HUDEP-2 (cell line): ENCODE results near the gene HLCS.
"Not testable (repeated sequence)": the region's sequence is repeated elsewhere in the genome, so short reads cannot be mapped to it uniquely, and the experiment has no call there.

ENCODE experiments used
- DNase-seq, 76 experiments: peaks; one replicate each; lab custom pipeline; 2025; ENCODE audit not compliant: unreplicated experiment in 76 of 76; lab: John Stamatoyannopoulos, UW

Gene HLCS

DNA sequence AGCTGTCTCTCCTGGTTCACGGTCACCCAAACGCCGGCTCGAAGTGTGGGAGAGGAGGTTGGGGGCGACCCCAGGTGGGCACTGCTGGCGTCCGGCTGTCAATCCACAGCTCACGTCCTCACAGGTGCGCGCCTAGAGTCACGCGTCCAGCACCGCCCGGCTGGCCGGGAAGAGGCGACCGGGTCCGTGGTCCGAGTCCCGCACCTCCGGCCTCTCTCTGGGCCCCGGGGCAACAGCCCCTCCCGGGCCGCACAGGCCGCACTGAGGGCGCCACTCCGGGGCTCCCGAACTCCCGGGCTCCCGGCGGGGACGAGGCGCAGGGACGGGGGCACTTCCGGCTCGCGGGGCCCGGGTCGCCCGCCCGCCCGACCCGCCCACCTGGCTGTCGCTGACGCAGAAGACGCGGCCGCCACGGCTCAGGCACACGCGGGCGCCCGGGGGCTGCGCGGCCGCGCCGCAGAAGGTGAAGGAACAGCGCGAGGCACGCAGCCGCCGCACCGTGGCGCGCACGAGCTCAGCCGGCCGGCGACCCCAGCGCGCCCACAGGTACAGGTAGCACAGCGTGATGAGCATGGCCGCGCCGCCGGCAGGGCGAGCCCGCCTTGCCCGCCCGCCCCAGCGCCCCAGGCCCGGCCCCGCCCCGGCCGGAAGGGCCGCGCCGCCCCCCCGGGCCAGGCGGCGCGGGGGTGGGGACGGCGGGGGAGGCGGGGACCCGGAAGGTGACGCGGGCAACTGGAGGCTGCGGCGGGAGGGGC is at the start of gene HLCS:
Gene HLCS, minus strand, starts transcription at position 604 of the 755 bp plus-strand sequence. Its CDS starts 31 bp downstream, at position 573.
- peak in 71 of 76 experiments; percentile 12 to 86 (median 64) for DNase-seq

GRCh38 chr21:37009740-37010341 is 43.4 kb upstream of the HLCS start:
- peak in 74 of 76 experiments; percentile 22 to 92 (median 81) for DNase-seq

DNA sequence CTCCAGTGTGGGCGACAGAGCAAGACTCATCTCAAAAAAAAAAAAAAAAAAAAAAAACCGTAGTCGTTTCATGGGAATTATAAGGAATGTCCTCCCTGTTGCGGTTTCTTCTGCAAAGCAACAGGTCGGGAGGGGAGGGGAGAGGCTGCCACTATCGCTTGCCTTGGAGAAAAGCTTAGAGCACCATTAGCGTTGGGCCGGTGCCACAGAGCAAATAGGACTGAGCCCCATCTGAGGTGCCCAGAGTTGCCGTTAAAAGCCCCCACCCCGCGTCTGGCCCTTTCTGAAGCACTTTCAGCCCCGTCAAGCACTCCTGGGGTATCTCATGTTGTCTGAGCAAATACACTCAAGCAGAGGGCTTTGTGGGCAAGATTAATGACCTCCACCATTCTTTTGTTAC is 42.3 kb upstream of the HLCS start:
- peak in 1 of 76 experiments; percentile 14 for DNase-seq

DNA sequence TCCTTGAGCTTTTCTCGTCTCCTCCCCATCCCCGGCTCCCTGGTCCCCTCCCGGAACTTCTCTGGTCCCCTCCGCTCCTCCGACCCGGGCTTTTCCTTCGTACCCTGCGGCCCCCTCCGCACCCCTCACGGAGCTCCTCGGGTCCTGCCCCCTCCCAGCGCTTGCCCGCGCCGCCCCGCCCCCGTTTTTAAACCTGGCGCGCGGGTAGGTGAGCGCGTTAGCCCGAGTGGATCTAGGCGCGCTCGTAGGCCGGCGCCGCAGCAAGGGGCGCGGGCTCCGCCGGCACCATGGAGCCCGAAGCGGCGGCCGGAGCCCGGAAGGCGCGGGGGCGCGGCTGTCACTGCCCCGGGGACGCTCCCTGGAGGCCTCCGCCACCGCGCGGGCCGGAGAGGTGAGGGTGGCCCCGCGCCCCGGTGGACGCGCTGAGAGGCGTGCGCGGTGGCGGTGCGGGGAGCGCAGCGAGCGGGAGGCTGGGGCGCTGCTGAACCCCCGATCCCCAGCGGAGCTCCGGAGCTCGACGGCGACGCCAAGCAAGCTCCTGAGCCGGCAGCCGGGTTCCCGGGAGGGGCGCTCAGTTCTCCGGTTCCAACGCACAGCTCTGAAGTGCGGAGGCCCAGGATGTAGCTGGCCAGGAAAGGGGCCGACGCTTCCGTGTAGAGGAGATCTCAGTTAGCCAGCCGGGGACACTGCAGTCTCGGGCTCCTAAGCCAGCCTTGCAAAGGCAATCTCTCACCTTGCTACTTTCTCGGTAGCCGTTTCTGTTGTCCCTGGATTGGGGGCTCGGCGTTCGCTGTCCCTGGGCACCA is 40.2 kb upstream of the HLCS start, which contains the start of gene RIPPLY3:
Gene RIPPLY3, plus strand, starts transcription at position 217 of the 806 bp plus-strand sequence. Its CDS starts 71 bp downstream, at position 288.
- peak in 1 of 76 experiments; percentile 5 for DNase-seq

- no peak for DNase-seq
These were observed 39.3 kb upstream of the HLCS start for GRCh38 chr21:37005548-37006485.

DNA sequence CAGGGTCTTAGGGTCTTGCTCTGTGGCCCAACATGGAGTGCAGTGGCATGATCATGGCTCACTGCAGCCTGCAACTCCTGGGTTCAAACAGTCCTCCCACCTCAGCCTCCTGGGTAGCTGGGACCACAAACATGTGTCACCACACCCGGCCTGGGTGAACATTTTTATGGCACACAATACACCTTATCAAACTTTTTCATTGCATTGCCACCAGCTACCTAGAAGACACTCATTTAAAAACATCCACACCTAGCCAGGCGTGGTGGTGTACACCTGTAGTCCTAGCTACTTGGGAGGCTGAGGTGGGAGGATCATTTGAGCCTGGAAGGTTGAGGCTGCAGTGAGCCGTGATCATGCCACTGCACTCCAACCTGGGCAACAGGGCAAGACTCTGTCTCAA is 37.4 kb upstream of the HLCS start:
- DNase-seq: not testable (repeated sequence)

- DNase-seq: not testable (repeated sequence)
These were observed 36.4 kb upstream of the HLCS start for GRCh38 chr21:37002851-37003250.

DNA sequence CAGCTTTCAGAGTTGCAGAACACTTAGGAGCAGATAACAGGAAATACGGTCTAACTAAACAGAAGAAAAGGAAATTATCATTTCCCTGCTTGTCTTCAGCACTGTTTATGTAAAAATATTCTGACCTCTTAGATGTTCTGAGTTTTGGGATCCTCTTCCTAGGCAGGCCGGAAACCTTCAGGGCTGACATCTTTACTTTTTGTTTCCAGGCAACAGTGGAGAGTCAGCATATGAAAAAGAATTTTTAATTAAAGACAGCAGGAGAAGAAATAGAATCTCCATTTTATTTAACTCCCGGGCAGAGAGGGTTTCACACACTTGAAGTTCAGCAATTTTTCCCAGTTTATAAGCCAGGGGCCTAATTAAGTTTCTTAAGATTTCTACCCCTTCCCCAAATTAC is 35.0 kb upstream of the HLCS start:
- DNase-seq: no peak

- peak in 2 of 76 experiments; percentile 4 to 10 for DNase-seq
These were observed 33.9 kb upstream of the HLCS start for GRCh38 chr21:37000381-37000780.

GRCh38 chr21:36999131-36999898 is 32.8 kb upstream of the HLCS start:
- no peak for DNase-seq

DNA sequence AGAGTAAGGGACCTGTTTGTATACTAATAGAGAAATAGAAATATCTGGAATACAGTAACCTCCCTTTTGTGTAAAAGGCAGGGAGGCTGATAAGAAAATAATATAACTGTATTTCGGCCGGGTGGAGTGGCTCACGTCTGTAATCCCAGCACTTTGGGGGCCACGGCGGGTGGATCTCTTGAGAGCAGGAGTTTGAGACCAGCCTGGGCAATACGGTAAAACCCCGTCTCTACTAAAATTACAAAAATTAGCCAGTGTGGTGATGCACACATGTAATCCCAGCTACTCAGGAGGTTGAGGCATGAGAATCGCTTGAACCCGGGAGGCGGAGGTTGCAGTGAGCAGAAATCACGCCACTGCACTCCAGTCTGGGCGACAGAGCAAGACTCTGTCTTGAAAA is 28.8 kb upstream of the HLCS start:
- DNase-seq: not testable (repeated sequence)

GRCh38 chr21:36994501-36995158 is 28.2 kb upstream of the HLCS start:
- DNase-seq: no peak

DNA sequence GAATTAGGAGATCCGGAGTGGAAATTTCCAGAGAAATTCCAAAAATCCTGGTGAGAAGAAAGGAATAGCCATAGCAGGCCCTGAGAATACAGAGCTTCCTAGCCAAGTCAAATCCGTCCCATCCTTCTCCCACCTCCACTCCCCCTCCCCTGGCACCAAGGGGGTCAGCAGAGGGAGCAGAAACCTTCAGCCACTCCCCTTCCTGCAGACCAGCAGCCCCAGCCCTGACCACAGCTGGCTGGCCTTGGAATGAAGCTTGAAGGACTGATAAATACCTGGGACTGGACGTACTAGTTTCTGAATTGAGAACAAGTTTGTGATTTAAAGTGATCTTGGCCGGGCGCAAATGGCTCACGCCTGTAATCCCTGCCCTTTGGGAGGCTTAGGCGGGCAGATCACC is 26.2 kb upstream of the HLCS start:
- no peak for DNase-seq

DNA sequence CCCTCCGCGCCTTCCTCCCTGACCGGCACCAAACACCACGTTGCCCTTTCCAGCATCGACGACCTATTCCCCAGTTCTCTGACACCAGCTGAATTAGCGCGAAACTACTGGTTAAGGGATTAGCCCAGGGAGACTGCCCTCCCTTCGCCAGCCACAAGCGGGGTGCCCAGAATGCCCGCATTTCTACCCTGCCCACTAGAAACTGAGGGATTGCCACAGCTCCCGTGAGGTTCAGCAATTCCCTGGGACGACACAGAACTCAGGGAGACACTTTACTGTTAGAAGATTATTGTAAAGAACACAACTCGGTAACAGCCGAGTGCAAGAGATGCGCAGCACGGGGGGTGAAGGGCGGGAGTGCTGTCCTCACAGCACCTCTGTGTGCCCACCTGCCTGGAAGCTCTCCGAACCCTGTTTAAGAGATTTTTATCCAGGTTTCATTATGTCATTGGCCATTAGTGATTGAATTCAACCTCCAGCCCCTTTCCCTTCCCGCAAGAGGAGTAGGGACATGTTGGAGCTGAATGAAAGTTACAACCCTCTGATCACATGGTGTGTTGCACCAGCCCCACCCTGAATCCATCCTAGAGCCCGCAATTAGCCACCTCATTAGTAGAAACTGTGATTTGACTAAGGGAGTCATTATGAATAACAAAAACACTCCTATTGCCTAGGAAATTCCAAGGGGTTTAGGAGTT is 24.2 kb upstream of the HLCS start:
- DNase-seq: no peak

DNA sequence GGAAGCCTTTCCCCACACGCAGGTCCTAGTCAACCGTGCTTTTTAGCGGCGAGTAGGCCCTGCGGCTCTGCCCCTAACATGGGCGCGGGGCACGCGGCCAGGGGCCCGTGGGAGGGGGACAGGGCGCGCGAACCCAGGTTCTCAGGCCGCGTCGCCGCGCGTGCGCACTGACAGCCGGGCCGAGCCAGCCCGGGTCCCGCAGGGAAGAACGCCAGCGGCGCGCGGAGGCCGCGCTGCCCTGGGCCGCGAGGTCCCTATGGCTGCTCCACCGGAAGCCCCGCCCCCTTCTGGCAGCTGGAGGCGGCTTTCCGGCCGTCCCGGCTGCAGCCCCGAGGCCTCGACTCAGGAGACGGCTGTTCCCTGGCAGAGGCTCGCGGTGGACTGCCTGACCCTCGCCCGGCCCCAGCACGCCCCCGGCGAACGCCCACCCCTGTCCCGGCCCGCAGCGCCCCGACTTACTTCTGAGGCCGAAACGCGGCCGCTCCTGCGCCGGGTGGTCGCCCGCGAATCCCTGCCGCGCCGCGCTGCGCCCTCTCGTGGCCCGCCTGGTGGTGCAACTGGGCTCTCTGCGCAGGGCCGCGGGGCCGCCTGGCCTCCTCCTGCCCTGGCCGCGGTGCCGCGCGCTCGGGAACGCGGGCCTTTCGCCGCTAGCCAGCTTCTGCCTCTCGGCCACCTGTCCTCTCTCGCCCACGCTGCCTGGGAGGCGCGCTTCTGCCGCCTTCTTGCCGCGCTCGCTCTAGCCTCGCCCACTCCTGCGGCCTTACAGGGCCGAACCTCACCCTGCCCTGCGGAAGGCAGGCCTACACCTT is 23.4 kb upstream of the HLCS start:
- DNase-seq: peak in 75 of 76 experiments; percentile 66 to 100 (median 94)

GRCh38 chr21:36989199-36989698 is 22.8 kb upstream of the HLCS start:
- DNase-seq: not testable (repeated sequence)

DNA sequence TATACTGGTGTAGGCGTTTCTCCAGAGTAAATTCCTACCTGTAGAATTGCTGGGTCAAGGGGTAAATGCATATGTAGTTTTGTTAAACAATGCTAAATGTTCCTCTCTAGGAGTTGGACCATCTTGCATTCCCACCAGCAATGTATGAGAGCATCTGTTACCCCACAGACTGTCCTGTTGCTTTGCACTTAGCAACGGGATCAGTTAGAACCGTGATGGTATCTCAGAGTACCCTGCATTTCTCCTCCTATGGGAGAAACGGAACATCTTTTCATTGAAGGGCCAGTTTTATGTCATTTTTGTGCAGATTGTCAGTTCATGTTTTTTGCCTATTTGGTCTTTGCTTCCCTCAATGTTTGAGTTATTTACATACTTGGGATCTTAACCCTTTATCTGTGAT is 22.1 kb upstream of the HLCS start:
- no peak for DNase-seq
